Measurements from ENCODE around the gene LOXHD1.

Gene LOXHD1

GRCh38 chr18:46464926-46465655 lies 191.9 kb downstream of the LOXHD1 start:
- no peak overlapping the region for H3K4me3 ChIP-seq
- no peak overlapping the region for H3K4me2 ChIP-seq
- no peaks in the 10 kb centered on the region for H3K9me3 ChIP-seq
- no peaks in the 10 kb centered on the region for H3K27me3 ChIP-seq
- no peaks in the 10 kb centered on the region for H3K36me3 ChIP-seq
- no peak overlapping the region for H3K9ac ChIP-seq
- peaks cover 2% of the 10 kb centered on the region; the same call in 1 of the 2 replicates for H4K20me1 ChIP-seq
- no peak for TF ChIP-seq Cebpa-rat (IDR thresholded peaks at IDR 0.05)
- H3K4me1 ChIP-seq: peaks cover 45% of the 10 kb centered on the region
- no peak overlapping the region for H3K27ac ChIP-seq

- Histone ChIP-seq H3K4me3 (no peak overlapping the region), H4K20me1 (peaks cover 11% of the 10 kb centered on the region; the same call in 1 of the 2 replicates), H3K36me3 (peaks cover 13% of the 10 kb centered on the region), H3K27ac (peak overlapping the region; percentile 18; the same call in 1 of the 2 replicates), H3K27me3 (no peaks in the 10 kb centered on the region), H3K4me2 (peak overlapping the region; percentile 73), H3K4me1 (peaks cover 63% of the 10 kb centered on the region), H3K9ac (0 out of 2 replicates have a peak overlapping the region, but pooled peaks have one; percentile 1), H3K9me3 (no peaks in the 10 kb centered on the region)
- no peak for TF ChIP-seq Cebpa-rat (IDR thresholded peaks at IDR 0.05)
Measured at GRCh38 chr18:46462523-46462922, 194.5 kb downstream of the LOXHD1 start.

- H3K27me3 ChIP-seq: no peaks in the 10 kb centered on the region
- H3K36me3 ChIP-seq: peaks cover 19% of the 10 kb centered on the region
- peak overlapping the region; percentile 73 for H3K4me2 ChIP-seq
- H3K27ac ChIP-seq: peak overlapping the region; percentile 18; the same call in 1 of the 2 replicates
- H3K9me3 ChIP-seq: no peaks in the 10 kb centered on the region
- peaks cover 63% of the 10 kb centered on the region for H3K4me1 ChIP-seq
- H4K20me1 ChIP-seq: peaks cover 11% of the 10 kb centered on the region; the same call in 1 of the 2 replicates
- no peak for TF ChIP-seq Cebpa-rat (IDR thresholded peaks at IDR 0.05)
- 0 out of 2 replicates have a peak overlapping the region, but pooled peaks have one; percentile 1 for H3K9ac ChIP-seq
- no peak overlapping the region for H3K4me3 ChIP-seq
Measured at GRCh38 chr18:46461993-46462392, 195.0 kb downstream of the LOXHD1 start.

- no peak overlapping the region for H3K4me3 ChIP-seq
- H3K36me3 ChIP-seq: peaks cover 31% of the 10 kb centered on the region
- TF ChIP-seq Cebpa-rat (IDR thresholded peaks at IDR 0.05): no peak
- no peak overlapping the region for H3K9ac ChIP-seq
- H3K4me1 ChIP-seq: peaks cover 55% of the 10 kb centered on the region
- H3K27me3 ChIP-seq: no peaks in the 10 kb centered on the region
- H3K4me2 ChIP-seq: peak overlapping the region; percentile 17; the same call in 1 of the 2 replicates
- no peaks in the 10 kb centered on the region for H3K9me3 ChIP-seq
- H3K27ac ChIP-seq: no peak overlapping the region
- H4K20me1 ChIP-seq: peaks cover 11% of the 10 kb centered on the region; the same call in 1 of the 2 replicates
Measured at GRCh38 chr18:46460754-46461153, 196.3 kb downstream of the LOXHD1 start.

GRCh38 chr18:46459789-46460455 lies 197.1 kb downstream of the LOXHD1 start:
- no peaks in the 10 kb centered on the region for H3K27me3 ChIP-seq
- no peak for TF ChIP-seq Cebpa-rat (IDR thresholded peaks at IDR 0.05)
- no peak overlapping the region for H3K4me3 ChIP-seq
- H3K9ac ChIP-seq: no peak overlapping the region
- H3K36me3 ChIP-seq: peaks cover 38% of the 10 kb centered on the region
- peak overlapping the region; percentile 27; the same call in 1 of the 2 replicates for H3K27ac ChIP-seq
- H3K4me1 ChIP-seq: peaks cover 62% of the 10 kb centered on the region
- peak overlapping the region; percentile 57 for H3K4me2 ChIP-seq
- peaks cover 11% of the 10 kb centered on the region; the same call in 1 of the 2 replicates for H4K20me1 ChIP-seq
- no peaks in the 10 kb centered on the region for H3K9me3 ChIP-seq

- TF ChIP-seq Cebpa-rat (IDR thresholded peaks at IDR 0.05): no peak
- Histone ChIP-seq H3K4me2 (no peak overlapping the region), H3K27ac (0 out of 2 replicates have a peak overlapping the region, but pooled peaks have one; percentile 27)
Measured at GRCh38 chr18:46458472-46458871, 198.5 kb downstream of the LOXHD1 start.

GRCh38 chr18:46456691-46457090 lies 200.3 kb downstream of the LOXHD1 start:
- TF ChIP-seq Cebpa-rat (IDR thresholded peaks at IDR 0.05): no peak
- Histone ChIP-seq H3K4me2 (no peak overlapping the region), H3K27me3 (no peaks in the 10 kb centered on the region), H3K4me3 (no peak overlapping the region), H3K4me1 (peaks cover 41% of the 10 kb centered on the region), H3K9me3 (no peaks in the 10 kb centered on the region), H3K27ac (no peak overlapping the region), H3K9ac (no peak overlapping the region), H3K36me3 (peaks cover 59% of the 10 kb centered on the region), H4K20me1 (peaks cover 11% of the 10 kb centered on the region; the same call in 1 of the 2 replicates)

More at GRCh38 chr18:46458472-46458871, 198.5 kb downstream of the LOXHD1 start:
- Histone ChIP-seq H3K4me3 (no peak overlapping the region), H3K4me1 (peaks cover 59% of the 10 kb centered on the region), H3K27me3 (no peaks in the 10 kb centered on the region), H4K20me1 (peaks cover 11% of the 10 kb centered on the region; the same call in 1 of the 2 replicates), H3K9me3 (no peaks in the 10 kb centered on the region), H3K36me3 (peaks cover 44% of the 10 kb centered on the region), H3K9ac (no peak overlapping the region)

- Histone ChIP-seq H3K27me3 (no peaks in the 10 kb centered on the region), H3K4me2 (no peak overlapping the region), H4K20me1 (no peaks in the 10 kb centered on the region), H3K27ac (no peak overlapping the region), H3K9me3 (no peaks in the 10 kb centered on the region), H3K4me1 (peaks cover 10% of the 10 kb centered on the region), H3K36me3 (peaks cover 87% of the 10 kb centered on the region), H3K9ac (no peak overlapping the region), H3K4me3 (no peak overlapping the region)
- no peak for TF ChIP-seq Cebpa-rat (IDR thresholded peaks at IDR 0.05)
Measured at GRCh38 chr18:46452820-46453219, 204.2 kb downstream of the LOXHD1 start.

GRCh38 chr18:46449499-46449898 lies 207.5 kb downstream of the LOXHD1 start:
- H3K4me3 ChIP-seq: no peak overlapping the region
- peaks cover 2% of the 10 kb centered on the region; the same call in 1 of the 2 replicates for H3K9me3 ChIP-seq
- H3K36me3 ChIP-seq: peaks cover 77% of the 10 kb centered on the region

GRCh38 chr18:46449033-46449432 lies 208.0 kb downstream of the LOXHD1 start:
- no peak overlapping the region for H3K4me2 ChIP-seq
- H3K27ac ChIP-seq: no peak overlapping the region
- TF ChIP-seq Cebpa-rat (IDR thresholded peaks at IDR 0.05): no peak

More at GRCh38 chr18:46449499-46449898, 207.5 kb downstream of the LOXHD1 start:
- no peak overlapping the region for H3K4me2 ChIP-seq
- H3K27me3 ChIP-seq: no peaks in the 10 kb centered on the region
- no peaks in the 10 kb centered on the region for H4K20me1 ChIP-seq
- H3K4me1 ChIP-seq: no peaks in the 10 kb centered on the region
- H3K9ac ChIP-seq: no peak overlapping the region
- no peak overlapping the region for H3K27ac ChIP-seq
- TF ChIP-seq Cebpa-rat (IDR thresholded peaks at IDR 0.05): no peak

More at GRCh38 chr18:46449033-46449432, 208.0 kb downstream of the LOXHD1 start:
- H3K4me3 ChIP-seq: no peak overlapping the region
- H3K36me3 ChIP-seq: peaks cover 79% of the 10 kb centered on the region
- no peaks in the 10 kb centered on the region for H4K20me1 ChIP-seq
- H3K27me3 ChIP-seq: no peaks in the 10 kb centered on the region
- H3K9me3 ChIP-seq: peaks cover 5% of the 10 kb centered on the region; the same call in 1 of the 2 replicates
- H3K9ac ChIP-seq: no peak overlapping the region
- H3K4me1 ChIP-seq: no peaks in the 10 kb centered on the region

Data from BLaER1 (cell line).